ENCODE data around the gene SRGN. TPM values are rescaled to one million over a fixed set of nuclear protein-coding genes. Genes with fewer than 3 reads are reported as not detected.

SRGN gene
- total and polyA plus RNA-seq, 2 donors (not counting 1 experiment from before 2014, with no cell fraction given) = 83.9 to 363 TPM

- no peaks in the 10 kb centered on the region for H3K36me3 ChIP-seq (ENCODE audit: control insufficient read depth, insufficient read depth, low read length)
- H3K27ac ChIP-seq (ENCODE audit: insufficient read depth, low read length) = no peak overlapping the region
- H3K4me1 ChIP-seq (ENCODE audit: control insufficient read depth, extremely low read depth, insufficient read depth, low read length) = peaks cover 4% of the 10 kb centered on the region
- no peaks in the 10 kb centered on the region for H3K9me3 ChIP-seq (ENCODE audit: control insufficient read depth, insufficient read depth, low read depth, low read length)
- no peak overlapping the region for H3K9ac ChIP-seq (ENCODE audit: insufficient read depth, low read length)
- peak; percentile 61 to 72 for DNase-seq (ENCODE audit: low read depth in 2 of 2)
- H3K79me2 ChIP-seq (ENCODE audit: control insufficient read depth, insufficient read depth, low read length) = peaks cover 2% of the 10 kb centered on the region
- no peak for TF ChIP-seq EZH2 (IDR thresholded peaks at IDR 0.05; ENCODE audit: low read length, missing control alignments)
- no peak for TF ChIP-seq CTCF (conservative IDR thresholded peaks at IDR 0.05 in 1 of 2, IDR thresholded peaks at IDR 0.05 in 1 of 2; ENCODE audit: low read depth in 1 of 2, low read length in 2 of 2)
- no peaks in the 10 kb centered on the region for H3K27me3 ChIP-seq (ENCODE audit: control insufficient read depth, insufficient read depth, low read length)
- no peaks in the 10 kb centered on the region for H4K20me1 ChIP-seq (ENCODE audit: control insufficient read depth, extremely low read depth, insufficient read depth, low read length)
- H3K4me3 ChIP-seq (replicated peaks in 1 of 4; ENCODE audit: control extremely low read depth in 1 of 4, insufficient read depth in 1 of 4, low read depth in 3 of 4, low read length in 4 of 4) = peak overlapping the region in 3 of 4 experiments; percentile 2 to 84 (median 54)
- H3K4me2 ChIP-seq (ENCODE audit: extremely low read depth, insufficient read depth, low read length) = peak overlapping the region; percentile 41
- no peak overlapping the region for H2AFZ ChIP-seq (ENCODE audit: low read length)
Measured at GRCh38 chr10:69088801-69089501, 1.0 kb downstream of the SRGN start.

GRCh38 chr10:69089638-69090599, 2.0 kb downstream of the SRGN start:
- H3K27ac ChIP-seq (ENCODE audit: insufficient read depth, low read length) = peak overlapping the region; percentile 58

More at GRCh38 chr10:69089638-69090599, 2.0 kb downstream of the SRGN start:
- no peaks in the 10 kb centered on the region for H3K36me3 ChIP-seq (ENCODE audit: control insufficient read depth, insufficient read depth, low read length)
- peak overlapping the region; percentile 58 for H2AFZ ChIP-seq (ENCODE audit: low read length)
- DNase-seq (ENCODE audit: low read depth in 2 of 2) = peak; percentile 57 to 62
- H3K9ac ChIP-seq (ENCODE audit: insufficient read depth, low read length) = no peak overlapping the region
- H3K9me3 ChIP-seq (ENCODE audit: control insufficient read depth, insufficient read depth, low read depth, low read length) = no peaks in the 10 kb centered on the region
- peak overlapping the region in 1 of 4 experiments; percentile 84 for H3K4me3 ChIP-seq (replicated peaks in 1 of 4; ENCODE audit: control extremely low read depth in 1 of 4, insufficient read depth in 1 of 4, low read depth in 3 of 4, low read length in 4 of 4)
- peaks cover 4% of the 10 kb centered on the region for H3K4me1 ChIP-seq (ENCODE audit: control insufficient read depth, extremely low read depth, insufficient read depth, low read length)
- peaks cover 2% of the 10 kb centered on the region for H3K79me2 ChIP-seq (ENCODE audit: control insufficient read depth, insufficient read depth, low read length)
- TF ChIP-seq EZH2 (IDR thresholded peaks at IDR 0.05; ENCODE audit: low read length, missing control alignments) (no peak), CTCF (conservative IDR thresholded peaks at IDR 0.05 in 1 of 2, IDR thresholded peaks at IDR 0.05 in 1 of 2; ENCODE audit: low read depth in 1 of 2, low read length in 2 of 2) (no peak)
- H3K27me3 ChIP-seq (ENCODE audit: control insufficient read depth, insufficient read depth, low read length) = no peaks in the 10 kb centered on the region
- H3K4me2 ChIP-seq (ENCODE audit: extremely low read depth, insufficient read depth, low read length) = peak overlapping the region; percentile 57
- H4K20me1 ChIP-seq (ENCODE audit: control insufficient read depth, extremely low read depth, insufficient read depth, low read length) = no peaks in the 10 kb centered on the region
